GM23338 (cell line): Measurements from ENCODE around the gene TRDMT1. TPM values are rescaled to one million over a fixed set of nuclear protein-coding genes. Genes with fewer than 3 reads are reported as not detected.

ENCODE experiments used
- ATAC-seq: fragments of 200-7000 bp; cut with Tn5 transposase; 3 replicates; pipeline ENCODE4 v1.9.1; 2020
- DNase-seq: peaks from one replicate; pipeline ENCODE4 v3.0.0-alpha.2; 2015; ENCODE audit warnings: low spot score
- H2AFZ ChIP-seq: fragments of 200-600 bp; sonication (generic); 2 replicates; pipeline ENCODE4 v1.8.0; 2016; ENCODE audit warnings: antibody characterized with exemption, mild to moderate bottlenecking, moderate library complexity
- H3F3A ChIP-seq: fragments of 200-600 bp; sonication (generic); replicated peaks from 2 replicates; pipeline ENCODE4 v1.8.0; 2017; ENCODE audit warnings: antibody characterized with exemption, mixed run types, low read depth
- H3K27ac ChIP-seq: fragments of 200-600 bp; sonication (generic); 2 replicates; pipeline ENCODE4 v1.6.1; 2016; ENCODE audit warnings: low read depth
- H3K27me3 ChIP-seq: fragments of 200-600 bp; sonication (generic); 2 replicates; pipeline ENCODE4 v1.8.0; 2016; ENCODE audit warnings: mild to moderate bottlenecking, mixed run types, moderate library complexity; ENCODE audit not compliant: insufficient read depth
- H3K36me3 ChIP-seq: fragments of 200-600 bp; sonication (generic); 2 replicates; pipeline ENCODE4 v1.8.0; 2016; ENCODE audit warnings: mild to moderate bottlenecking; ENCODE audit not compliant: insufficient read depth
- H3K4me1 ChIP-seq: fragments of 200-600 bp; sonication (generic); 2 replicates; pipeline ENCODE4 v1.8.0; 2016; ENCODE audit warnings: mild to moderate bottlenecking, moderate library complexity; ENCODE audit not compliant: insufficient read depth
- H3K4me2 ChIP-seq: fragments of 200-600 bp; sonication (generic); 2 replicates; pipeline ENCODE4 v1.7.1; 2017; ENCODE audit warnings: mixed run types
- H3K4me3 ChIP-seq: fragments of 200-600 bp; sonication (generic); 2 replicates; pipeline ENCODE4 v1.6.1; 2016; ENCODE audit warnings: mixed run types
- H3K79me2 ChIP-seq: fragments of 200-600 bp; sonication (generic); replicated peaks from 2 replicates; pipeline ENCODE4 v1.8.0; 2017; ENCODE audit warnings: mild to moderate bottlenecking; ENCODE audit not compliant: insufficient read depth
- H3K9me2 ChIP-seq: fragments of 200-600 bp; sonication (generic); 2 replicates; pipeline ENCODE4 v1.8.0; 2017; ENCODE audit not compliant: insufficient read depth
- H4K20me1 ChIP-seq: fragments of 200-600 bp; sonication (generic); replicated peaks from 2 replicates; pipeline ENCODE4 v1.8.0; 2017; ENCODE audit warnings: mild to moderate bottlenecking; ENCODE audit not compliant: insufficient read depth
- H3K27ac Mint-ChIP-seq: 2 replicates; pipeline ENCODE4 v1.8.0; 2020; ENCODE audit warnings: inconsistent platforms, mild to moderate bottlenecking, moderate library complexity, mixed read lengths
- H3K27me3 Mint-ChIP-seq: 3 replicates; pipeline ENCODE4 v1.8.0; 2022; ENCODE audit warnings: low read depth, mild to moderate bottlenecking, moderate library complexity, mixed read lengths, inconsistent platforms; ENCODE audit not compliant: insufficient read depth, poor library complexity
- H3K36me3 Mint-ChIP-seq: 3 replicates; pipeline ENCODE4 v1.8.0; 2021; ENCODE audit warnings: low read depth, mild to moderate bottlenecking, inconsistent platforms, moderate library complexity, mixed read lengths
- H3K4me1 Mint-ChIP-seq: 3 replicates; pipeline ENCODE4 v1.8.0; 2020; ENCODE audit warnings: mild to moderate bottlenecking, inconsistent platforms, mixed read lengths
- H3K4me3 Mint-ChIP-seq: 3 replicates; pipeline ENCODE4 v1.8.0; 2021; ENCODE audit warnings: moderate library complexity, mild to moderate bottlenecking, inconsistent platforms, mixed read lengths
- H3K9me3 Mint-ChIP-seq: 3 replicates; pipeline ENCODE4 v1.8.0; 2020; ENCODE audit warnings: moderate library complexity, mild to moderate bottlenecking, inconsistent platforms, mixed read lengths
- CREB1 ChIP-seq: fragments of 250-450 bp; sonication (Bioruptor Pico); IDR thresholded peaks from 2 replicates; pipeline ENCODE4 v1.5.0; 2020; ENCODE audit warnings: low read depth, mild to moderate bottlenecking, moderate library complexity
- ETS1 ChIP-seq: IDR thresholded peaks from 2 replicates; pipeline ENCODE4 v1.6.1; 2016; ENCODE audit warnings: antibody characterized with exemption
- EZH2phosphoT487 ChIP-seq: fragments of 200-600 bp; sonication (generic); IDR thresholded peaks from one replicate; pipeline ENCODE4 v1.8.1; 2018; ENCODE audit warnings: antibody characterized with exemption; ENCODE audit not compliant: unreplicated experiment
- JUNB ChIP-seq: IDR thresholded peaks from one replicate; pipeline ENCODE4 v1.6.1; 2016; ENCODE audit warnings: antibody characterized with exemption; ENCODE audit not compliant: unreplicated experiment
- NANOG ChIP-seq: IDR thresholded peaks from 2 replicates; pipeline ENCODE4 v1.6.1; 2016; ENCODE audit warnings: antibody characterized with exemption, borderline replicate concordance
- POLR2AphosphoS5 ChIP-seq: IDR thresholded peaks from 2 replicates; pipeline ENCODE4 v1.6.1; 2016; ENCODE audit warnings: antibody characterized with exemption, low read depth
- ZNF114 ChIP-seq: fragments of 250-450 bp; sonication (Bioruptor Pico); IDR thresholded peaks from 2 replicates; pipeline ENCODE4 v1.5.0; 2020; ENCODE audit warnings: mild to moderate bottlenecking, moderate library complexity
- ZNF331 ChIP-seq: fragments of 250-450 bp; sonication (Bioruptor Pico); IDR thresholded peaks from 2 replicates; pipeline ENCODE4 v1.5.0; 2020; ENCODE audit warnings: low read depth, mild to moderate bottlenecking, moderate library complexity
- ZNF462 ChIP-seq: fragments of 250-450 bp; sonication (Bioruptor Pico); IDR thresholded peaks from 2 replicates; pipeline ENCODE4 v1.5.0; 2020; ENCODE audit warnings: mild to moderate bottlenecking, moderate library complexity
- polyA plus RNA-seq: library from polyadenylated mRNA; unstranded; fragments of >200 nt; fragmentation: Nextera tagmentation; extraction: Ambion mirVana; gene quantifications from 2 replicates; pipeline ENCODE4 v1.2.1, GENCODE V29; 2016
- total RNA-seq: library from RNA; depleted of rRNA; stranded (reverse); fragments of >200 nt; shearing (Covaris generic); gene quantifications from 2 replicates; pipeline ENCODE4 v1.2.3, GENCODE V29; 2014
- TF ChIP-seq, protein P1 (sequence below), 2 experiments: fragments of 200-600 bp in 1 of 2; sonication (generic) in 1 of 2; conservative IDR thresholded peaks; 2 replicates each; pipeline versions ENCODE4 v1.5.1 to v1.6.1; 2016 to 2017; ENCODE audit warnings: antibody characterized with exemption in 2 of 2, low read depth in 2 of 2, mild to moderate bottlenecking in 2 of 2, moderate library complexity in 1 of 2

The TRDMT1 gene
- total and polyA plus RNA-seq, 2 experiments from 2014 or later: 16.0 to 37.7 TPM

DNA sequence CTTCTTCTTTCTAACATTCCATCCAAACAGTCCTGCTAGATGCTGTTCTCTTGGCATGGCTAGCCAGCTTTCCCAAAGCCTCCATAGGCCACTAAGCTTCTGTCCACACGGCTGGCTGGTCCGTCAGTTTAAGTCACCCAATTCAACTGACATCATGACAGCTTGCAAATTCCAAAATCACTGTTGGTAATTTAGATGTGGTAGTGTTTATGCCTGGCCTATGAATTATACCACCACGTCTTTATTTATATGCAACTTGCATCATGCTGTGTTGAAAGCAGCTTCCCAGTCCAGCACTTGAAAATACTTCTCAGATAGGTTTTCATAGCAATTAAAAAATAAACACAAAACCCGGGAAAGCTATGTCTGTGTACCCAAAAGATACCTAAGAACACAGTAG lies 24.3 kb upstream of the TRDMT1 start:
- Histone ChIP-seq H3K4me2 (no peak overlapping the region), H3K79me2 (no peaks in the 10 kb centered on the region), H3K27ac (no peak overlapping the region), H3K36me3 (no peaks in the 10 kb centered on the region), H2AFZ (no peak overlapping the region), H3K9me2 (no peaks in the 10 kb centered on the region), H3K4me1 (peaks cover 19% of the 10 kb centered on the region), H3F3A (peaks cover 12% of the 10 kb centered on the region; the same call in 1 of the 2 replicates), H3K4me3 (no peak overlapping the region), H3K27me3 (peaks cover 42% of the 10 kb centered on the region), H4K20me1 (no peaks in the 10 kb centered on the region)
- Mint-ChIP-seq H3K27me3 (peaks cover 42% of the 10 kb centered on the region), H3K36me3 (no peaks in the 10 kb centered on the region; the same call in 2 of the 3 replicates), H3K4me1 (peaks cover 22% of the 10 kb centered on the region), H3K4me3 (no peak overlapping the region), H3K9me3 (peaks cover 2% of the 10 kb centered on the region; the same call in 1 of the 3 replicates), H3K27ac (no peak overlapping the region)
- TF ChIP-seq, protein P1, sequence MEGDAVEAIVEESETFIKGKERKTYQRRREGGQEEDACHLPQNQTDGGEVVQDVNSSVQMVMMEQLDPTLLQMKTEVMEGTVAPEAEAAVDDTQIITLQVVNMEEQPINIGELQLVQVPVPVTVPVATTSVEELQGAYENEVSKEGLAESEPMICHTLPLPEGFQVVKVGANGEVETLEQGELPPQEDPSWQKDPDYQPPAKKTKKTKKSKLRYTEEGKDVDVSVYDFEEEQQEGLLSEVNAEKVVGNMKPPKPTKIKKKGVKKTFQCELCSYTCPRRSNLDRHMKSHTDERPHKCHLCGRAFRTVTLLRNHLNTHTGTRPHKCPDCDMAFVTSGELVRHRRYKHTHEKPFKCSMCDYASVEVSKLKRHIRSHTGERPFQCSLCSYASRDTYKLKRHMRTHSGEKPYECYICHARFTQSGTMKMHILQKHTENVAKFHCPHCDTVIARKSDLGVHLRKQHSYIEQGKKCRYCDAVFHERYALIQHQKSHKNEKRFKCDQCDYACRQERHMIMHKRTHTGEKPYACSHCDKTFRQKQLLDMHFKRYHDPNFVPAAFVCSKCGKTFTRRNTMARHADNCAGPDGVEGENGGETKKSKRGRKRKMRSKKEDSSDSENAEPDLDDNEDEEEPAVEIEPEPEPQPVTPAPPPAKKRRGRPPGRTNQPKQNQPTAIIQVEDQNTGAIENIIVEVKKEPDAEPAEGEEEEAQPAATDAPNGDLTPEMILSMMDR (conservative IDR thresholded peaks at IDR 0.05; ENCODE audit: low read depth in 2 of 2): no peak
- TF ChIP-seq ZNF114 (no peak), NANOG (no peak), CREB1 (CRISPR knock-in tag) (no peak), ZNF462 (CRISPR knock-in tag) (no peak), ZNF331 (CRISPR knock-in tag) (no peak), ETS1 (no peak), EZH2phosphoT487 (no peak), JUNB (no peak), POLR2AphosphoS5 (no peak)
- DNase-seq (no peak), ATAC-seq (no peak)
